HG03460 (cell line): ENCODE results near the gene SLC10A1.

ENCODE experiments used
- ATAC-seq: cut with Tn5 transposase; IDR thresholded peaks from one replicate; pipeline ENCODE4 v1.9.1; 2021; ENCODE audit not compliant: unreplicated experiment

The SLC10A1 gene

GRCh38 chr14:69726761-69727511 is 70.1 kb downstream of the SLC10A1 start:
- ATAC-seq: no peak
